Neural crest cell (in vitro differentiated cells): ENCODE data around the gene FGFR3. TPM values are rescaled to one million over a fixed set of nuclear protein-coding genes. Genes with fewer than 3 reads are reported as not detected.

Experiments
- DNase-seq: peaks from one replicate; pipeline ENCODE4 v3.0.0; 2021; ENCODE audit warnings: low read depth, mixed read lengths, low spot score
- H3K27ac Mint-ChIP-seq: one replicate; pipeline ENCODE4 v1.8.0; 2021; ENCODE audit warnings: mild to moderate bottlenecking, mixed read lengths; ENCODE audit not compliant: unreplicated experiment
- H3K27me3 Mint-ChIP-seq: 2 replicates; pipeline ENCODE4 v1.8.0; 2021; ENCODE audit warnings: low read depth, mild to moderate bottlenecking, mixed read lengths
- H3K36me3 Mint-ChIP-seq: 2 replicates; pipeline ENCODE4 v1.8.0; 2021; ENCODE audit warnings: low read depth, mild to moderate bottlenecking, mixed read lengths
- H3K4me1 Mint-ChIP-seq: 2 replicates; pipeline ENCODE4 v1.8.0; 2021; ENCODE audit warnings: mixed read lengths
- H3K4me3 Mint-ChIP-seq: one replicate; pipeline ENCODE4 v1.8.0; 2021; ENCODE audit warnings: mild to moderate bottlenecking, mixed read lengths
- H3K9me3 Mint-ChIP-seq: 2 replicates; pipeline ENCODE4 v1.8.0; 2021; ENCODE audit warnings: mixed read lengths
- total RNA-seq: library from RNA; stranded (reverse); gene quantifications from 2 replicates; pipeline ENCODE4 v1.2.1, GENCODE V29; 2021
- TF ChIP-seq, protein P1 (sequence below): fragments of 200-600 bp; sonication (generic); conservative IDR thresholded peaks from 2 replicates; pipeline ENCODE4 v1.5.0; 2021; ENCODE audit warnings: antibody characterized with exemption, mild to moderate bottlenecking

FGFR3 gene
- total RNA-seq, 1 donor from 2014 or later: 48.1 TPM

DNA sequence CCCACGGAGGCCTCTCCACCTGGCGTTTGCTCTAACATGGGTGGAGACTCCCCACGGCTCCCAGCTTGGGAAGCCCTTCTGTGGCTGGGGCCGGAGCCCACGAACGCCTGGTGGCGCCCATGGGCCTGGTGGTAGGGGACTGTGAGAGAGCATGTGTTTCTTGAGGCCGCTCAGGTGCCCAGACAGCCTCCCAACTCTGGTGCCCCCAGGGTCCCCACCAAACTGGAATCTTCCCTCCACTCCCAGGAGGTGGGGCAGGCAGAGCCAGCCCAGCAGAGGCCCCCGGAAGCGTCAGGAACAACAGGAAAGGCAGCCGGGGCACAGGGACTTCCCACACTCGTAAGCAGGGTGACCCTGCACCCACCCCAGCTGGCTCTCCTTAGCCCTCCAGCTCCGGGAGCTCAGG, 33.3 kb upstream of the FGFR3 start:
- H3K9me3 Mint-ChIP-seq: no peaks in the 10 kb centered on the region
- no peak for DNase-seq
- TF ChIP-seq, protein P1, sequence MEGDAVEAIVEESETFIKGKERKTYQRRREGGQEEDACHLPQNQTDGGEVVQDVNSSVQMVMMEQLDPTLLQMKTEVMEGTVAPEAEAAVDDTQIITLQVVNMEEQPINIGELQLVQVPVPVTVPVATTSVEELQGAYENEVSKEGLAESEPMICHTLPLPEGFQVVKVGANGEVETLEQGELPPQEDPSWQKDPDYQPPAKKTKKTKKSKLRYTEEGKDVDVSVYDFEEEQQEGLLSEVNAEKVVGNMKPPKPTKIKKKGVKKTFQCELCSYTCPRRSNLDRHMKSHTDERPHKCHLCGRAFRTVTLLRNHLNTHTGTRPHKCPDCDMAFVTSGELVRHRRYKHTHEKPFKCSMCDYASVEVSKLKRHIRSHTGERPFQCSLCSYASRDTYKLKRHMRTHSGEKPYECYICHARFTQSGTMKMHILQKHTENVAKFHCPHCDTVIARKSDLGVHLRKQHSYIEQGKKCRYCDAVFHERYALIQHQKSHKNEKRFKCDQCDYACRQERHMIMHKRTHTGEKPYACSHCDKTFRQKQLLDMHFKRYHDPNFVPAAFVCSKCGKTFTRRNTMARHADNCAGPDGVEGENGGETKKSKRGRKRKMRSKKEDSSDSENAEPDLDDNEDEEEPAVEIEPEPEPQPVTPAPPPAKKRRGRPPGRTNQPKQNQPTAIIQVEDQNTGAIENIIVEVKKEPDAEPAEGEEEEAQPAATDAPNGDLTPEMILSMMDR: no peak
- no peaks in the 10 kb centered on the region for H3K27me3 Mint-ChIP-seq
- peaks cover 5% of the 10 kb centered on the region for H3K4me1 Mint-ChIP-seq
- H3K36me3 Mint-ChIP-seq: no peaks in the 10 kb centered on the region
- H3K27ac Mint-ChIP-seq: peak overlapping the region; percentile 6
- no peak overlapping the region for H3K4me3 Mint-ChIP-seq

DNA sequence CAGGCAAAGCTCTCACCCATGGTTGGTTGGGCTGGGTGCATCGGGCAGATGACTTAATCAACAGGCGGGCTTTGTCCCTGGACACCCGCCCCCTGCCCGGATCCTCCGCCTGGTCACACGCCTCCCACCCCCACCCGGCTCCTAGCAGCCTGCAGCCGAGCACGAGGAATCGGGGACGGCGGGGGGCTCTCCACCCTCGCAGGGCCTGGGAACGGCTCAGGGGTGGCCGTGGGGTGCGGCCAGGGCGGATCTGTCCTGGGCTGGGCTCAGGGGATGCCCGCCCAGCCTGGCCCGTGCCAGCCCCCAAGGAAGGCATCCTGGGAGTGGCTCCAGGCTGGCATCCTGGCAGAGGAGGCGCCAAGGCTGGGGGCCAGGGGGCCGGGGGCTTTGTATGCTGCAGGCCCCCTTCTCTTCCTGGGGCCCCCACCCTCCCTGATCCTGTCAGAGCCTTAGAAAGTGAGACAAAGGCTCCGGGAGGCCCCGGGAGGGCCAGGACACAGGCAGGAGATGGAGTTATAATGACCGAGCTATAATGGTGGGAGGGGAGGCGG, 32.5 kb upstream of the FGFR3 start:
- DNase-seq: no peak
- TF ChIP-seq, protein P1: no peak

DNA sequence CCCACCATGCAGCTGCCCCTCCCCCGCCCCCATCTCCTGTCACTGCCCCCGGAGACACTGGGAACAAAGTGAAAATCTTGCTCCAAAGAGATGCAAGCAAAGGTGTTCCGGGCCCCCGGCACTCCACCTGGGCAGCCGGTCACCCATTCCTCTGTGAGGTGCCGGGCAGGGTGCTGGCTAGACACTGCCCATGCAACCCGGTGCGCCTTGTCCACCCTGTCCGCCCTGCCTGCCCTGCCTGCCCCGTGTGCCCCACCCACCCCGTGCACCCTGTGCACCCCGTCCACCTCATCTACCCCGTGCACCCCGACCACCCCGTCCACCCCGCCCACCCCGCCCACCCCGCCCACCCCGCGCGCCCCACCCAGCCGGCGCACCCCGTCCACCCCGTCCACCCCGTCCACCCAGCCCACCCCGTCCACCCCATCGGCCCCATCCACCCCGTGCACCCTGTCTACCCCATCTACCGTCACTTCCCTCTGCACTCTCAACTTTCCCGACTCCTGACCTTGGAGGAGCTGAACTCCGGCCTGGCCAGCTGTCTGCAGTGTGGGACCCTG, 31.9 kb upstream of the FGFR3 start:
- H3K27ac Mint-ChIP-seq: no peak overlapping the region
- peaks cover 5% of the 10 kb centered on the region for H3K4me1 Mint-ChIP-seq
- H3K36me3 Mint-ChIP-seq: no peaks in the 10 kb centered on the region
- DNase-seq: no peak
- H3K4me3 Mint-ChIP-seq: no peak overlapping the region
- no peaks in the 10 kb centered on the region for H3K9me3 Mint-ChIP-seq
- peaks cover 3% of the 10 kb centered on the region for H3K27me3 Mint-ChIP-seq
- TF ChIP-seq, protein P1: no peak

More for the DNA sequence above, 32.5 kb upstream of the FGFR3 start:
- no peak overlapping the region for H3K27ac Mint-ChIP-seq
- no peak overlapping the region for H3K4me3 Mint-ChIP-seq
- H3K9me3 Mint-ChIP-seq: no peaks in the 10 kb centered on the region
- H3K4me1 Mint-ChIP-seq: peaks cover 5% of the 10 kb centered on the region
- H3K36me3 Mint-ChIP-seq: no peaks in the 10 kb centered on the region
- peaks cover 3% of the 10 kb centered on the region for H3K27me3 Mint-ChIP-seq

DNA sequence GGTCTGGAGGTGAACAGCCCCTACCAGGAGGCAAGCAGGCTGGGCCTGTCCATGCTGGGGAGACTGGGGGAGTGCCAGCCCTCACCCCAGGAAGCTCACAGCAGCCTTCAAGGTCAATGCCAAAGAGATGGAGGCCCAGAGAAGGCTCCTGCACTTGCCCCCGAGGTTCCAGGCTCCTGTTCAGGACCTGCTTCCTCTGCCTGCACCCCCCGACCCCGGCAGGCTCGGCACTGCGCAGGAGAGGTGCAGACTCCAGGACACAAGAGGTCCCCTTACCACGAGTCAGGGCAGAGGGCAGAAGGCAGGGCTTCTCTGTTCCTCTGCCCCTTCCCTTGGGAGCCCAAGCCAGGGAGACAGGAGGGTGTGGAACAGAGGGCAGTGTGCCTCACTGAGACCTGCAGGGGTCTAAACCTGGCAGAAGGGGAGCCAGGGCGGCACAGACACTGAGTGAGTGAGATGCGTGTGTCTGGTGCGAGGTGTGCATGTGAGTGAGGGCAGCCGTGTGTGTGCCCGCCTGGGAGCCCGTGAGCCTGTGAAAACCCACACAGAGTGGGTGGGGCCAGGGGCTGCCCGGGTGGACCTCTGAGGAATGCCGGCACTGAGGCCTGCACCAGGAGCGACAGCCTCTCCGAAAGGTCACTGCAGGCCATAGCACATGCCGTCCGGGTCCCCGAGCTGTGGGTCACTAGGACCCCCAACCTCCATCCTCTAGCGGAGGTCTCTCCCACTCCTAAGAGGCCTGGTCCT, 30.7 kb upstream of the FGFR3 start:
- Mint-ChIP-seq H3K27me3 (peaks cover 3% of the 10 kb centered on the region), H3K36me3 (no peaks in the 10 kb centered on the region), H3K4me1 (peaks cover 5% of the 10 kb centered on the region), H3K4me3 (no peak overlapping the region), H3K9me3 (no peaks in the 10 kb centered on the region), H3K27ac (no peak overlapping the region)
- no peak for DNase-seq
- TF ChIP-seq, protein P1: no peak

DNA sequence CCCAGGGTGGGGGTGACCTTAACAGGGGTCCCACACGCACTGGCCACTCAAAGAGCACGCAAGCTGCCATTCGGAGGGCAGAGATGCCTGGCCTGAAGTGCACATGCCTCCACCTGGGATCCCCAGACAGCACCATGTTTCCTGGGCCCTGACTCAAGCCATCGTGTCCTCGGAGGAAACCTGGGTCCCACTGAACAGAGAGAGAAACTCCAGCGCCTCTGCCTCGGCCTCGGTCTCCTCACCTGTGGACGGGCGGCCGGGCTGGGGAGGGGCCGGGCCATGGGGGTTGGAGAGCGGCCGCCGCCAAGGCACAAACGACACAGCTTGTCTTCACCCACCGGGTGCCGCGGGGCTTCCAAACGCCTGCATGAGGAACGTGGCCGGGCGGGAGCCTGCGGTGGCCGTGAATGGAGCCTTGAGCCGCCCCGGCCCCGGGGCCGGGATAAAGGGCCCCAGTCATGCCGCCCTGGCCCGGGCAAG, 30.0 kb upstream of the FGFR3 start:
- H3K9me3 Mint-ChIP-seq: no peaks in the 10 kb centered on the region
- peaks cover 8% of the 10 kb centered on the region for H3K4me1 Mint-ChIP-seq
- DNase-seq: no peak
- no peak overlapping the region for H3K27ac Mint-ChIP-seq
- no peaks in the 10 kb centered on the region for H3K36me3 Mint-ChIP-seq
- H3K4me3 Mint-ChIP-seq: no peak overlapping the region
- TF ChIP-seq, protein P1: no peak
- H3K27me3 Mint-ChIP-seq: peaks cover 6% of the 10 kb centered on the region
